MCF 10A (cell line): Measurements from ENCODE around the gene COQ8A. TPM values are rescaled to one million over a fixed set of nuclear protein-coding genes. Genes with fewer than 3 reads are reported as not detected.

Experiments used
- BruUV-seq: library from RNA; stranded (reverse); fragments of 400-500 nt; replicated peaks from 2 replicates; lab custom pipeline; 2021; lab: Mats Ljungman, UMichigan
- CTCF ChIA-PET: fragments of 300-600 bp; sonication (Branson Sonifier 250); formaldehyde crosslinking; extraction: SDS; loops from one replicate; lab custom pipeline; 2021; ENCODE audit warnings: antibody characterized with exemption, inconsistent platforms; lab: Yijun Ruan, JAX
- POLR2A ChIA-PET: fragments of 300-600, 350-650 bp; sonication (Branson Sonifier 250); formaldehyde crosslinking; extraction: SDS; loops from one replicate; lab custom pipeline; 2020; ENCODE audit warnings: antibody characterized with exemption, inconsistent platforms; lab: Yijun Ruan, JAX
- DNase-seq: peaks from one replicate; pipeline ENCODE4 v3.0.0-alpha.2; 2018; ENCODE audit not compliant: unreplicated experiment
- H3K27ac Mint-ChIP-seq: one replicate; pipeline ENCODE4 v1.8.0; 2022; ENCODE audit warnings: mild to moderate bottlenecking, low read depth, mixed read lengths; ENCODE audit not compliant: unreplicated experiment
- H3K27me3 Mint-ChIP-seq: one replicate; pipeline ENCODE4 v1.8.0; 2022; ENCODE audit warnings: mixed read lengths; ENCODE audit not compliant: insufficient read depth, unreplicated experiment
- H3K36me3 Mint-ChIP-seq: one replicate; pipeline ENCODE4 v1.8.0; 2022; ENCODE audit warnings: mild to moderate bottlenecking, moderate library complexity, mixed read lengths; ENCODE audit not compliant: insufficient read depth, unreplicated experiment
- H3K4me1 Mint-ChIP-seq: one replicate; pipeline ENCODE4 v1.8.0; 2022; ENCODE audit warnings: mixed read lengths; ENCODE audit not compliant: insufficient read depth, unreplicated experiment
- H3K4me3 Mint-ChIP-seq: one replicate; pipeline ENCODE4 v1.8.0; 2022; ENCODE audit warnings: mild to moderate bottlenecking, moderate library complexity, mixed read lengths; ENCODE audit not compliant: unreplicated experiment
- H3K9me3 Mint-ChIP-seq: one replicate; pipeline ENCODE4 v1.8.0; 2022; ENCODE audit warnings: mixed read lengths; ENCODE audit not compliant: unreplicated experiment
- intact Hi-C: fragments of 100-400 bp; cut with micrococcal nuclease; formaldehyde crosslinking; loops from 2 replicates; pipeline ENCODE4 v1.14.1; 2022
- total RNA-seq: library from RNA; stranded (reverse); gene quantifications from 2 replicates; pipeline ENCODE4 v1.2.3, GENCODE V29; 2022
- TF ChIP-seq, protein P1 (sequence below): fragments of 200-600 bp; IDR thresholded peaks from one replicate; pipeline ENCODE4 v1.8.0; 2022; ENCODE audit warnings: antibody characterized with exemption, mild to moderate bottlenecking; ENCODE audit not compliant: unreplicated experiment

COQ8A gene
- total RNA-seq, 1 experiment from 2014 or later, result 26.4 TPM

DNA sequence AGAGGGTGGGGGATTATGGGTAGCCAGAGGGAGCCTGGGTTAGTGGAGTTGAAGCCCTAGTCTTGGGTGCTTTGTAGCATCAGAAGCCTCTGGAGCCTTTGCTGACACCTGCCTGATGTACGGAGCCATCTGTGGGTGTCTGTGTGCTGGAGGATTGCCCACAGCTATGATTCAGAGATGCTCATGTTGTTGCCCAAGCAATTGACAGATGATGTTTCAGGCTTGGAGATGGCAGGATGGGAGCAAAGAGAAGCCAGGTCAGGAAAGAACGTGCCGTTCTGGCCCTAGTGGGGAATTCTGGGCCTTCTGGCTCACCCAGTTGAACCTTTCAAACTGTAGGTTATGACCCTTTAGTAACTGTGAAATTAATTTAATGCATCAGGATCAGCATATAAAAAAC lies 27.6 kb downstream of the COQ8A start:
- POLR2A ChIA-PET, result interaction anchor here (0.7 to 2.0 kb wide), 5 partner anchors 17 to 1168 kb away, joined by 3 to 15 read pairs (median 3); partner anchors contain the start of gene COQ8A
- no peaks in the 10 kb centered on the region for H3K27me3 Mint-ChIP-seq
- TF ChIP-seq, protein P1, sequence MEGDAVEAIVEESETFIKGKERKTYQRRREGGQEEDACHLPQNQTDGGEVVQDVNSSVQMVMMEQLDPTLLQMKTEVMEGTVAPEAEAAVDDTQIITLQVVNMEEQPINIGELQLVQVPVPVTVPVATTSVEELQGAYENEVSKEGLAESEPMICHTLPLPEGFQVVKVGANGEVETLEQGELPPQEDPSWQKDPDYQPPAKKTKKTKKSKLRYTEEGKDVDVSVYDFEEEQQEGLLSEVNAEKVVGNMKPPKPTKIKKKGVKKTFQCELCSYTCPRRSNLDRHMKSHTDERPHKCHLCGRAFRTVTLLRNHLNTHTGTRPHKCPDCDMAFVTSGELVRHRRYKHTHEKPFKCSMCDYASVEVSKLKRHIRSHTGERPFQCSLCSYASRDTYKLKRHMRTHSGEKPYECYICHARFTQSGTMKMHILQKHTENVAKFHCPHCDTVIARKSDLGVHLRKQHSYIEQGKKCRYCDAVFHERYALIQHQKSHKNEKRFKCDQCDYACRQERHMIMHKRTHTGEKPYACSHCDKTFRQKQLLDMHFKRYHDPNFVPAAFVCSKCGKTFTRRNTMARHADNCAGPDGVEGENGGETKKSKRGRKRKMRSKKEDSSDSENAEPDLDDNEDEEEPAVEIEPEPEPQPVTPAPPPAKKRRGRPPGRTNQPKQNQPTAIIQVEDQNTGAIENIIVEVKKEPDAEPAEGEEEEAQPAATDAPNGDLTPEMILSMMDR, result no peak
- CTCF ChIA-PET, result interaction anchor here (1.2 to 1.8 kb wide), 3 partner anchors 17 to 420 kb away, joined by 4 to 7 read pairs (median 4); no protein-coding TSS in a partner anchor
- peak; percentile 94 for DNase-seq
- no TSS peak for BruUV-seq
- H3K36me3 Mint-ChIP-seq, result peaks cover 53% of the 10 kb centered on the region
- peaks cover 10% of the 10 kb centered on the region for H3K4me1 Mint-ChIP-seq
- H3K27ac Mint-ChIP-seq, result no peak overlapping the region
- H3K9me3 Mint-ChIP-seq, result peaks cover 11% of the 10 kb centered on the region
- intact Hi-C loops, result no loop called here
- no peak overlapping the region for H3K4me3 Mint-ChIP-seq

DNA sequence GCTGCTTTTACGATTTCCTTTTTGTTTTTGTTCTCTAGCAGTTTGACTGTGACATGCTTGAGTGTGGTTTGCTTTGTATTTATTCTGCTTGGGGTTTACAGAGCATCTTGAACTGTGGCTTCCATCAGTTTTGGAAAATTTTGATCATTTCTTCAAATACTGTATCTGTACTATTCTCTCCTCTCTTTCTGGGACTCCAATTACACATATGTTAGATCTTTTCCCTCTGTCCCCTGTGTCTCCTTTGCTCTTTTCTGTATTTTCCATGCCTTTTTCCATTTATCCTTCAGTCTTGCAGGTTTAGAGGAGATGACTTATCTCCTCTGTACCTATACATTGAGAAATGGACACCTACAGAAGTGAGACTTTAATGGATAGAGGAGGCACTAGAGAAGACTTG lies 31.7 kb downstream of the COQ8A start:
- H3K27ac Mint-ChIP-seq, result no peak overlapping the region
- peaks cover 47% of the 10 kb centered on the region for H3K36me3 Mint-ChIP-seq
- TF ChIP-seq, protein P1, result no peak
- H3K4me1 Mint-ChIP-seq, result peaks cover 34% of the 10 kb centered on the region
- no peak for DNase-seq
- no peak overlapping the region for H3K4me3 Mint-ChIP-seq
- H3K9me3 Mint-ChIP-seq, result peaks cover 11% of the 10 kb centered on the region
- ChIA-PET POLR2A (no interaction called here), CTCF (interaction anchor here (0.9 to 1.7 kb wide), 2 partner anchors 337 to 339 kb away, joined by 3 to 4 read pairs; no protein-coding TSS in a partner anchor)
- no TSS peak for BruUV-seq
- H3K27me3 Mint-ChIP-seq, result no peaks in the 10 kb centered on the region
- intact Hi-C loops, result no loop called here

DNA sequence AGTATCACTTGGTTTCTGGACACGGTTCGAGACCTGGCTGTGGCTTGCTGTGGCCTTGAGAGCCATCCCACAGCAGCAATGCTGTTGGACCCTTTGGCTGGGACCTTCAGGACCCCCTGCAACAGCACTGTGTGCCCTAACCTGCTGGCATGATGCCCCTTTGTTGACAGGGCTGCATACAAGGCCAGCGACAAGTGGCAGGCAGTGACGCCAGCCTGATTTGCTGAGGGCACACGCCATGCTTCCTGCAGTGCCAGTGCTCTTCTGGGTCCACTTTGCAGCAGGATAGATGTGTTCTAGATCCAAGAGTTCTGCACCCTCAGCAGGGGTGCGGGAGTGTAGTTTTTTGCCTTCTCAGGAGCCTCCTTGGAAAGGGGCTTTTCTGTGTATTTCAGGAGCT lies 32.8 kb downstream of the COQ8A start:
- H3K27ac Mint-ChIP-seq, result no peak overlapping the region
- peaks cover 51% of the 10 kb centered on the region for H3K36me3 Mint-ChIP-seq
- no peaks in the 10 kb centered on the region for H3K27me3 Mint-ChIP-seq
- H3K9me3 Mint-ChIP-seq, result peaks cover 11% of the 10 kb centered on the region
- TF ChIP-seq, protein P1, result no peak
- ChIA-PET POLR2A (interaction anchor here (0.9 to 2.2 kb wide), 2 partner anchors 33 to 34 kb away, joined by 3 to 19 read pairs; partner anchors contain the start of gene COQ8A), CTCF (no interaction called here)
- intact Hi-C loops, result no loop called here
- H3K4me1 Mint-ChIP-seq, result peaks cover 25% of the 10 kb centered on the region
- DNase-seq, result no peak
- no TSS peak for BruUV-seq
- no peak overlapping the region for H3K4me3 Mint-ChIP-seq

DNA sequence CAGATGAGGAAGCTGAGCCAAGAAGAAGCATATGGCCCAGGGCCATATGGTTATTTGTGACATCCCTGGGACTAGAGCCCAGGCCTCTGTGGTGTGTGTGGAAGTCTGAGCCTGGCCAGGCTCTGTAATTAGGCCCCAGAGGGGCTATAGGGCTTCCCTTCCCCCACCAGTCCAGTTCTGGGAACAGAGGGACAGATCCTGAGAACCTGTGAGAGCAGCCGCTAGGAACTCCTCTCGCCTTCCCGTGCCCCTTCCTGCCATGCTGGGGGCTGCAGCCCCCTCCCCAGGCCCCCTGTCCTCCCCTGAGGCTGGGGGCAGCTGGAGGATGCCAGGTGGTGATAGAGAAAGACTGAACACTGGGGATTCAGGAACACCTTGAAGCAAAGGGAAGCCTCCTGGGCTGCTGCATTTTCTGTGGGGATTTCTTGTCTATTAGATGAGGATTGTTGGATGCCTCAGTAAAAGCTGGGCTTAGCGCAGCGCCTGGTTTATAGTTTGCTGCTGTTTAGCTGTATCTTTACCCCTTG lies 33.3 kb downstream of the COQ8A start:
- CTCF ChIA-PET, result interaction anchor here (0.6 kb wide), 1 partner anchor 229 kb away, joined by 5 read pairs; no protein-coding TSS in a partner anchor
- POLR2A ChIA-PET, result interaction anchor here (0.6 to 2.2 kb wide), 15 partner anchors 10 to 343 kb away, joined by 3 to 19 read pairs (median 3); partner anchors contain the start of genes COQ8A and PSEN2
- no peak overlapping the region for H3K4me3 Mint-ChIP-seq
- peak overlapping the region; percentile 96 for H3K27ac Mint-ChIP-seq
- intact Hi-C loops, result no loop called here
- H3K9me3 Mint-ChIP-seq, result peaks cover 11% of the 10 kb centered on the region
- no peak for DNase-seq
- H3K4me1 Mint-ChIP-seq, result peaks cover 24% of the 10 kb centered on the region
- H3K36me3 Mint-ChIP-seq, result peaks cover 46% of the 10 kb centered on the region
- no TSS peak for BruUV-seq
- no peaks in the 10 kb centered on the region for H3K27me3 Mint-ChIP-seq
- TF ChIP-seq, protein P1, result no peak
